Panc1 (cell line): ENCODE measurements around the gene MEI4.
A peak's percentile ranks its signal among the peaks of the same experiment; 100 is the strongest.

Experiments used
- POLR2AphosphoS5 ChIP-seq: IDR thresholded peaks from 2 replicates; pipeline ENCODE4 v1.6.1; 2012; ENCODE audit warnings: mild to moderate bottlenecking, low read depth, low read length, moderate library complexity
- TF ChIP-seq, protein P1 (sequence below): fragments of 450-650 bp; IDR thresholded peaks from 2 replicates; pipeline ENCODE4 v1.5.1; 2017; ENCODE audit warnings: mild to moderate bottlenecking
- TF ChIP-seq, protein P2 (sequence below), 2 experiments: IDR thresholded peaks; 2 replicates each; pipeline ENCODE4 v1.6.1; 2011 to 2012; ENCODE audit warnings: low read depth in 2 of 2, control low read depth in 1 of 2, low read length in 1 of 2, mild to moderate bottlenecking in 1 of 2, moderate library complexity in 1 of 2; ENCODE audit not compliant: insufficient read depth in 1 of 2

DNA sequence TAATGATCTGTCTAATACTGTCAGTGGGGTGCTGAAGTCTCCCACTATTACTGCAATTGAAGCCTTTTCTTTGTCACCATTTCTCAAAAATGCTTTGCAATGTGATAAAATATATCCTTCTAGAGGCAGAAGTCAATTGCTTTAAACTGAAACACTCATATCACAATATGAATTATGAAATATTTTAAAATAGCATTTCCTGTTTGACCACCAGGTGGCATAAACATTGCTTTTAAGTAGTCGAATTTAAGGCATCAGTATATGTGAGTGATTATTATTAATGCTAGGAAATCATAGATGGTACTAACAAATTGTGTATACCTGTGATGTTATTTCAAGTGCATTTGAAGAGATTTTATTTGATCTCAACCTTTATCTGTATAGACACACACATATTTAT, 87.5 kb downstream of the MEI4 start:
- TF ChIP-seq, protein P1, sequence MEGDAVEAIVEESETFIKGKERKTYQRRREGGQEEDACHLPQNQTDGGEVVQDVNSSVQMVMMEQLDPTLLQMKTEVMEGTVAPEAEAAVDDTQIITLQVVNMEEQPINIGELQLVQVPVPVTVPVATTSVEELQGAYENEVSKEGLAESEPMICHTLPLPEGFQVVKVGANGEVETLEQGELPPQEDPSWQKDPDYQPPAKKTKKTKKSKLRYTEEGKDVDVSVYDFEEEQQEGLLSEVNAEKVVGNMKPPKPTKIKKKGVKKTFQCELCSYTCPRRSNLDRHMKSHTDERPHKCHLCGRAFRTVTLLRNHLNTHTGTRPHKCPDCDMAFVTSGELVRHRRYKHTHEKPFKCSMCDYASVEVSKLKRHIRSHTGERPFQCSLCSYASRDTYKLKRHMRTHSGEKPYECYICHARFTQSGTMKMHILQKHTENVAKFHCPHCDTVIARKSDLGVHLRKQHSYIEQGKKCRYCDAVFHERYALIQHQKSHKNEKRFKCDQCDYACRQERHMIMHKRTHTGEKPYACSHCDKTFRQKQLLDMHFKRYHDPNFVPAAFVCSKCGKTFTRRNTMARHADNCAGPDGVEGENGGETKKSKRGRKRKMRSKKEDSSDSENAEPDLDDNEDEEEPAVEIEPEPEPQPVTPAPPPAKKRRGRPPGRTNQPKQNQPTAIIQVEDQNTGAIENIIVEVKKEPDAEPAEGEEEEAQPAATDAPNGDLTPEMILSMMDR = peak; percentile 37; the same call in 1 of the 2 replicates
- TF ChIP-seq POLR2AphosphoS5 = no peak
- TF ChIP-seq, protein P2, sequence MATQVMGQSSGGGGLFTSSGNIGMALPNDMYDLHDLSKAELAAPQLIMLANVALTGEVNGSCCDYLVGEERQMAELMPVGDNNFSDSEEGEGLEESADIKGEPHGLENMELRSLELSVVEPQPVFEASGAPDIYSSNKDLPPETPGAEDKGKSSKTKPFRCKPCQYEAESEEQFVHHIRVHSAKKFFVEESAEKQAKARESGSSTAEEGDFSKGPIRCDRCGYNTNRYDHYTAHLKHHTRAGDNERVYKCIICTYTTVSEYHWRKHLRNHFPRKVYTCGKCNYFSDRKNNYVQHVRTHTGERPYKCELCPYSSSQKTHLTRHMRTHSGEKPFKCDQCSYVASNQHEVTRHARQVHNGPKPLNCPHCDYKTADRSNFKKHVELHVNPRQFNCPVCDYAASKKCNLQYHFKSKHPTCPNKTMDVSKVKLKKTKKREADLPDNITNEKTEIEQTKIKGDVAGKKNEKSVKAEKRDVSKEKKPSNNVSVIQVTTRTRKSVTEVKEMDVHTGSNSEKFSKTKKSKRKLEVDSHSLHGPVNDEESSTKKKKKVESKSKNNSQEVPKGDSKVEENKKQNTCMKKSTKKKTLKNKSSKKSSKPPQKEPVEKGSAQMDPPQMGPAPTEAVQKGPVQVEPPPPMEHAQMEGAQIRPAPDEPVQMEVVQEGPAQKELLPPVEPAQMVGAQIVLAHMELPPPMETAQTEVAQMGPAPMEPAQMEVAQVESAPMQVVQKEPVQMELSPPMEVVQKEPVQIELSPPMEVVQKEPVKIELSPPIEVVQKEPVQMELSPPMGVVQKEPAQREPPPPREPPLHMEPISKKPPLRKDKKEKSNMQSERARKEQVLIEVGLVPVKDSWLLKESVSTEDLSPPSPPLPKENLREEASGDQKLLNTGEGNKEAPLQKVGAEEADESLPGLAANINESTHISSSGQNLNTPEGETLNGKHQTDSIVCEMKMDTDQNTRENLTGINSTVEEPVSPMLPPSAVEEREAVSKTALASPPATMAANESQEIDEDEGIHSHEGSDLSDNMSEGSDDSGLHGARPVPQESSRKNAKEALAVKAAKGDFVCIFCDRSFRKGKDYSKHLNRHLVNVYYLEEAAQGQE (IDR thresholded peaks at IDR 0.05; ENCODE audit: insufficient read depth in 1 of 2, low read depth in 2 of 2, low read length in 1 of 2) = no peak
